Islet precursor cell (in vitro differentiated cells): ENCODE data around the gene KIF16B.
"Not testable (repeated sequence)": the region's sequence is repeated elsewhere in the genome, so short reads cannot be mapped to it uniquely, and the experiment has no call there.

Experiments used
- DNase-seq: peaks from one replicate; pipeline ENCODE4 v3.0.0-alpha.2; 2018

KIF16B gene

DNA sequence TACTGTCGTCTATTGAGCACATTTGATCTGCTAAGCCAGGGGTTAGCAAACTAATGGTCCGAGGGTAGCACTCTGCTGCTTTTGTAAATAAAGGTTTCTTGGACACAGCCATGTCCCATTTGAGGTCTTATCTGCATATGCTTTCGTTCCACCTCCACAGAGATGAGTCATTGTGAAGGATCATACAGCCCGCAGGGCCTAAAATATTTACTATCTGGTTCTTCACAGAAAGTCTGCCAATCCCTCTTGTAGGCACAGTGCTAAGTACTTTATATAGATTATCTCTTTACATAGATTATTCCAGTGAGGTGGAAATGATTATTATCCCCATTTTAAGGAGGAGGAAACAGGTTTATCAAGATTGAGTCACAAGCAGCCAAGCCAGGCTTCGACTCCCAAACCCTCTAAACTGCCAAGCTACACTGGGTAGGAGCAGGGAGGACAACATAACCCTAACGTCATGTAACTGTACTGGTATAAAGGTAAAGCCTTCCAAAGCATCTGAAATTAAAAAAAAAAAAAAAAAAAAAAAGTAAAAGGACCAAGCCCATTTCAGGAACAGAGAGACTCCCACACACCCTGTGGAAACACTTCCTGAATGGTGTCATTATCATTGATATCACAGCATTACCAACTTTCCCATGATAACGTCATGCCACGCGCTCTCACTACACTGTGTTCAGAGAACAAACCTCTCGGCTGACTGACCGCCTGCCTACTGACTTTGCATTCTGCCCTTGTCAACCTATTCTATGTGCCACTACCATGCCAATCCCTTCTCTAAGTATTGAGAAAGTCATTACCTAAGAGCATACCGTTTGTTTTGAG is 101.0 kb downstream of the KIF16B start:
- no peak for DNase-seq

GRCh38 chr20:16469395-16469905 is 103.8 kb downstream of the KIF16B start:
- no peak for DNase-seq

GRCh38 chr20:16462711-16463110 is 110.5 kb downstream of the KIF16B start:
- no peak for DNase-seq

DNA sequence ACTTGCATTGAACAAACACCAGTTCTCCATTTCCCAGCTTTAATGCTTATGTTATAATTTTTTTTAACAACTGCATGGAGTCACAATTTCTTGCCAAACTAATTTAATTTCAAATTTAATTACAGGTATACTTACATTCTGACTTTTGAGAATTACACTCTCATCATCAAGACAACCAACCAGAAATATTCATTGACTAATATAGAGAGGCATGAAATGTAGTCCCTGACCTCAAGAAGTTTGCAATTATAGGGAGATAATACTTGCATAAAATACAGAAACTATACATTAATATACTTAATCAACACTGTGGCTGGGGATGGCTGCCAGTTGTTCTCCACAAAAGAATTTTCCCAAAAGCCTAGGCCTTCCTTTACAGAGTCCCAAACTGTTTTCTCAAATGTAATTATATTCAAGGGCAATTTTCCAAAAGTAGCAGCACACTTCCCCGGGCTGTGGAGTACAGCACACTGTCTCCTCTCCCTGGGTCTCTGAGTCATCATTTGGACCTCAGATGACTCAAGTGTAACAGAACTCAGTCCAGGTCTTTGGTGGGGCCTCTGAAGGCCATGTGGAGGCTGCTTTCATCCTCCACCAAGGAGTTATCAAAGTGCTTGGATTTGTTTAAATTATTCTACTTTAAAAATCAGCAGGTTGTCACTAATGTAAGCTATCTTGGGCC is 114.1 kb downstream of the KIF16B start:
- no peak for DNase-seq

- no peak for DNase-seq
Observed at GRCh38 chr20:16457514-16457913, 115.7 kb downstream of the KIF16B start.

GRCh38 chr20:16455324-16455723 is 117.9 kb downstream of the KIF16B start:
- DNase-seq: no peak

DNA sequence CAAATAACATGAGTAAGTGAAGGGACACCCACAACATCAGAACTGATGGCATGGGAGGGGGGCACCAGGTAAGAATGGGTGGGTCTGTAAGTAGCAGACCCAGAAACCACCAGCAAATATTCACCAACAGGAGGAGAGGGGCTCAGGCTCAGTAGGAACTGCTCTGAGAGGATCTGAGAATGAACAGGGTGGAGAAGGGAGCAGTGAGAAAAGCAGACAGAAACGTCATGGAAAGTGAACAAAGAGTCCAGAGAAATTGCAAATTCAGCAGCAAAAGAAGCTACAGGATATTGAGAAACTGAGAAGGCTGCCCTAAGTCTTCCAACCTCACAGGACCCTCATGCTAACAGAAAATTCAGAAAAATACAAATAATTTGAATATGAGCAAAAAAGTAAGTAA is 121.3 kb downstream of the KIF16B start:
- DNase-seq: no peak

GRCh38 chr20:16451001-16451400 is 122.2 kb downstream of the KIF16B start:
- no peak for DNase-seq

DNA sequence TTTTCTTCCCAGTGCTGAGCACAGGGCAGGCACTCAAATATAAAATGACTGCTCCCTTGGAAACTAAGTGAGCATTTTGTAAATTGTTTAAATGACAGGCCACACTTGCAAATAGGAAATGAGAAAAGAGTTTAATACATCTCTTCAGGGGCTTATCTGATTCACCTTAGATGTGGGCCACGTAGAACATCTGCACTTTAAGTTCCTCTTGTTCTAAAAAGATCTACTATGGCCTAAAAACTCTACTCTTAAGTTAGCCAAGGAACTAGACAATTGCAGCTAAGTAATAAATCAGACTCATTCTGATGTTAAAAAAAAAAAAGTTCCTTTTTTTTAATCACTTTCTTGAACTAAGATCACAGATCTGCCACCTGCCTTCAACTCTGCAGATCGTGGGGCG is 126.3 kb downstream of the KIF16B start:
- no peak for DNase-seq

DNA sequence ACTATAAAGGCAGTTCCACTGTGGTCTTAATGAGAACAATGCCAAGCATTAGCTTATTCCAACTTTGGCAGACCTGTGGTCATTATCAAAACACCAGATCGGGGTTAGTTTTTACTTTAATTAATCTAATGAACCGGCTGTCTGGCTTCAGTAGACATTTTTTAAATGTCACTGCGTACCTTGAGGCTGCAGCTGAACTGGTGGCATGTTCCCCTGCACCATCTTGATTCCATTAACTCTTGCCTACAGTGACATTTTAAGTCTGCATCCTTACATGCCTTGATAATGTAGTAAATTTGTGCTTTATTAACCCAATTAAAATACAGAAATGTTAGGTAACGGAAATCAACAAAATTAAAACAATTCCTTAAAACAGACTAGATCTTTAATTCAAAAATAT is 127.0 kb downstream of the KIF16B start:
- no peak for DNase-seq

GRCh38 chr20:16445482-16445881 is 127.8 kb downstream of the KIF16B start:
- no peak for DNase-seq

GRCh38 chr20:16444057-16444777 is 129.0 kb downstream of the KIF16B start:
- DNase-seq: no peak

- DNase-seq: no peak
Observed at GRCh38 chr20:16441546-16442164, 131.6 kb downstream of the KIF16B start.

- DNase-seq: no peak
Observed at GRCh38 chr20:16440686-16441085, 132.6 kb downstream of the KIF16B start.

- not testable (repeated sequence) for DNase-seq
Observed at GRCh38 chr20:16439540-16439939, 133.7 kb downstream of the KIF16B start.

GRCh38 chr20:16438100-16438499 is 135.1 kb downstream of the KIF16B start:
- DNase-seq: no peak

- no peak for DNase-seq
Observed at GRCh38 chr20:16437387-16437996, 135.8 kb downstream of the KIF16B start.

DNA sequence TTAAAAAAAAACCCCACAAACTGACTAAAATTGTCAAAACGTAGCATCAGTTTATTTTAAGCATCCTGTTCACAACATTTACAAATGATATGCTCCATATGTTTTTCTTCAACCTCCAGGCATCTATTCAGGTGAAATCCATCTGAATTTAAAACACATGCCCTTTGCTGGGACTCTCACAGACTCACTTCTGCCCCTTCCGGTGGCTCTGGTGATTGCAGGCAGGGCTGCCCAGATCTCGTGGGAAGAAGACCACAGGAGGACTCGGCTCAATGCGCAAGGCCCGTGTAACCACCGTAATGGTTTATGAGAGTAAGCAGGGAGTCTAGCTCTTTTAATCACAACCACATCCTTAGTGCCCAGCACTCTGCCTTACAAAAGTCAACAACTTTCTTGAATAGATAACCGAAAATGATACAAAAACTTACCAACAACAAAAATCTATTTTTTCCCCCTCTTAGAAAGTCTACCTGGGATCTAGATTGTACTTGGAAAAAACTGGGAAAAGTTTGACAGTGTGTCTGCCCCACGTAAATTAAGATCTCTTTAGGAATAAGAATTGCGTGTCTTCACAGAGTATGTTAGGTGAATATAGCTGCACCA is 139.1 kb downstream of the KIF16B start:
- DNase-seq: peak; percentile 83

DNA sequence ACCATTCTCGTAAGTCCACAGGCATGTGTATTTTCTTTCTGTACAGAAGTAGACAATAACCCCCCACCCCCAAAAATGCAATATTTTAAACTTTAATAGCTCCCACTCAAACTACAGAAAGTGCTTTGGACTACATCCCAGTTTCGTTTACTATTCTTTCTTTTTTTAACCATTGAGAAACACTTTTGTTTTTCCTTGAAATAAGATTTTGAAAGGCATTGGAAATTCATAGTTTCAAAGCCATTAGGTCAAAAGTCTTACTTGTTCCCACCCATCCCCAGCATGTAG is 140.0 kb downstream of the KIF16B start:
- no peak for DNase-seq

- no peak for DNase-seq
Observed at GRCh38 chr20:16432466-16433292, 140.6 kb downstream of the KIF16B start.

DNA sequence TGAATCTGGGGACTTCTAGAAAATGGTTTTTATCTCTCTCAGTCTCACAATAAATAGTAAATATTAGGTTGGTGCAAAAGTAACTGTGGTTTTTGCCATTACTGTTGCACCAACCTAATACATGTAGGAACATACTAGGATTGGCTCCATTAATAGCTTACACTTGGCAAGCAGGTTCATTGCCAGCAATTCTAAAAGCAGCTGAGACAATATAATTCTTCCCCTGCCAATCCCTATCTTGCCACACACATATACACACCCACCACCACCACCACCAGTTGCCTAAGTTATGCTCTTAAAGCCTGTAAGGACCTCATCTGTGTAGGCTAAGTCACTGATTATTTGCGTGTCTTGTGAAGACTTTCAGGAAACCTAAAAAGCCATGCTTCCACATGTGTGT is 145.1 kb downstream of the KIF16B start:
- no peak for DNase-seq

DNA sequence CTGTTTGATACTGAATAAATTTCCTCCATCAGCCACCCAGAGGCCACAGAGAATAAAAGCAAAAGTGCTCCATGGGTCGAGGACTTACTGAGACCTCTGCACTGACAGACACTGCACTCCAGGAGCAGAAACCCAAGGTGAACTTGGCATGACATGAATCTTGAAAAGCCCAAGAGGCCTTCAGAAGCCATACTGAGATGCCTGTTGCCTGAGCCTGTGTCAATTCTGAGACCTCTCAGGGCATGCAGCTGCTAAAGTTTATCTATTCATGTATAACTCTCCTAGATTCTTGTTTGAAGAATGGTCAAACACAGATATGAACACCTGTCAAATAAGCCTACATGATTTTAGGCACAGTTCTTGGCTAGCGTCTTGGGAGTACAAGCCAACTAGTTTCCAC is 145.7 kb downstream of the KIF16B start:
- no peak for DNase-seq
